Trophoblast cell (in vitro differentiated cells and primary cell): ENCODE measurements around the gene PHF12.

Experiments used
- DNase-seq, 2 donors: peaks; one replicate each; pipeline ENCODE4 v3.0.0-alpha.2; 2016
- H2AFZ ChIP-seq: 2 replicates; pipeline ENCODE4 v1.6.1; 2013; ENCODE audit warnings: low read length, moderate library complexity, mild to moderate bottlenecking; ENCODE audit not compliant: insufficient read depth, poor library complexity
- H2AK5ac ChIP-seq: 2 replicates; pipeline ENCODE4 v1.6.1; 2013; ENCODE audit warnings: mild to moderate bottlenecking, low read length
- H2BK120ac ChIP-seq: 2 replicates; pipeline ENCODE4 v1.6.1; 2013; ENCODE audit warnings: low read length, mild to moderate bottlenecking, moderate library complexity; ENCODE audit not compliant: insufficient read depth, poor library complexity
- H2BK12ac ChIP-seq: 2 replicates; pipeline ENCODE4 v1.6.1; 2013; ENCODE audit warnings: mild to moderate bottlenecking, low read length, moderate library complexity
- H2BK5ac ChIP-seq: 2 replicates; pipeline ENCODE4 v1.6.1; 2013; ENCODE audit warnings: low read length, low read depth, moderate library complexity, mild to moderate bottlenecking; ENCODE audit not compliant: poor library complexity
- H3K14ac ChIP-seq: 2 replicates; pipeline ENCODE4 v1.6.1; 2013; ENCODE audit warnings: mild to moderate bottlenecking, low read length
- H3K18ac ChIP-seq: 2 replicates; pipeline ENCODE4 v1.6.1; 2013; ENCODE audit warnings: mild to moderate bottlenecking, low read length
- H3K23ac ChIP-seq: 2 replicates; pipeline ENCODE4 v1.6.1; 2013; ENCODE audit warnings: low read length
- H3K27ac ChIP-seq: 2 replicates; pipeline ENCODE4 v1.5.1; 2013; ENCODE audit warnings: low read depth, mild to moderate bottlenecking, inconsistent platforms, low read length, moderate library complexity
- H3K27me3 ChIP-seq: 2 replicates; pipeline ENCODE4 v1.6.1; 2013; ENCODE audit warnings: inconsistent platforms, mild to moderate bottlenecking, low read length, moderate library complexity; ENCODE audit not compliant: insufficient read depth
- H3K36me3 ChIP-seq, 2 experiments: 1 replicate in 1 of 2; 2 replicates in 1 of 2; pipeline ENCODE4 v1.6.1; 2013; ENCODE audit warnings: low read length in 2 of 2, mild to moderate bottlenecking in 2 of 2, moderate library complexity in 1 of 2; ENCODE audit not compliant: insufficient read depth in 2 of 2, control insufficient read depth in 1 of 2
- H3K4ac ChIP-seq: 2 replicates; pipeline ENCODE4 v1.6.1; 2013; ENCODE audit warnings: low read depth, mild to moderate bottlenecking, low read length, moderate library complexity
- H3K4me1 ChIP-seq, 2 experiments: 1 replicate in 1 of 2; 2 replicates in 1 of 2; pipeline ENCODE4 v1.6.1; 2013; ENCODE audit warnings: low read length in 2 of 2, mild to moderate bottlenecking in 2 of 2, moderate library complexity in 1 of 2; ENCODE audit not compliant: insufficient read depth in 2 of 2, control insufficient read depth in 1 of 2
- H3K4me2 ChIP-seq: 2 replicates; pipeline ENCODE4 v1.6.1; 2013; ENCODE audit warnings: inconsistent platforms, mild to moderate bottlenecking, low read length, moderate library complexity
- H3K4me3 ChIP-seq: 2 replicates; pipeline ENCODE4 v1.5.1; 2013; ENCODE audit warnings: mild to moderate bottlenecking, low read depth, low read length, inconsistent platforms
- H3K79me1 ChIP-seq: one replicate; pipeline ENCODE4 v1.6.1; 2013; ENCODE audit warnings: low read length
- H3K79me2 ChIP-seq: 2 replicates; pipeline ENCODE4 v1.6.1; 2013; ENCODE audit warnings: low read length, mild to moderate bottlenecking; ENCODE audit not compliant: control insufficient read depth, insufficient read depth, poor library complexity
- H3K9ac ChIP-seq: 2 replicates; pipeline ENCODE4 v1.6.1; 2013; ENCODE audit warnings: mild to moderate bottlenecking, low read length
- H3K9me3 ChIP-seq: 2 replicates; pipeline ENCODE4 v1.6.1; 2013; ENCODE audit warnings: low read depth, mild to moderate bottlenecking, control low read depth, inconsistent platforms, low read length; ENCODE audit not compliant: insufficient read depth
- H4K12ac ChIP-seq: 2 replicates; pipeline ENCODE4 v1.6.1; 2013; ENCODE audit warnings: low read depth, mild to moderate bottlenecking, low read length, moderate library complexity
- H4K8ac ChIP-seq: 2 replicates; pipeline ENCODE4 v1.6.1; 2013; ENCODE audit warnings: low read depth, mild to moderate bottlenecking, low read length, moderate library complexity
- H4K91ac ChIP-seq: one replicate; pipeline ENCODE4 v1.6.1; 2013; ENCODE audit warnings: low read depth, mild to moderate bottlenecking, low read length, moderate library complexity
- WGBS: extraction: QIAGEN DNeasy Blood & Tissue Kit; methylation state at CpG from one replicate; pipeline ENCODE4 v1.1.7; 2013; ENCODE audit warnings: missing lambda C conversion rate; ENCODE audit not compliant: insufficient read length, insufficient coverage; ENCODE audit errors: extremely low coverage; 5-methylcytosine and 5-hydroxymethylcytosine counted together

The PHF12 gene

GRCh38 chr17:28956112-28956511 is 4.8 kb upstream of the PHF12 start:
- Histone ChIP-seq H4K91ac (no peak overlapping the region), H3K9ac (no peak overlapping the region), H4K8ac (no peak overlapping the region), H3K4ac (no peak overlapping the region), H3K79me2 (peaks cover 3% of the 10 kb centered on the region), H2BK5ac (no peak overlapping the region), H3K79me1 (peaks cover 7% of the 10 kb centered on the region), H2AK5ac (no peak overlapping the region), H3K18ac (no peak overlapping the region), H3K4me2 (no peak overlapping the region), H3K27ac (no peak overlapping the region), H3K27me3 (no peaks in the 10 kb centered on the region), H3K4me1 (peaks cover 0 to 3% of the 10 kb centered on the region in 2 experiments), H2AFZ (no peak overlapping the region), H3K36me3 (no peaks in the 10 kb centered on the region), H4K12ac (no peak overlapping the region), H3K4me3 (no peak overlapping the region), H3K14ac (no peak overlapping the region), H2BK12ac (no peak overlapping the region), H2BK120ac (no peak overlapping the region), H3K9me3 (peaks cover 2% of the 10 kb centered on the region), H3K23ac (no peak overlapping the region)
- WGBS = no CpG with 5 or more reads among the region's 7 CpGs
- DNase-seq = no peak

GRCh38 chr17:28955408-28955807 is 4.1 kb upstream of the PHF12 start:
- Histone ChIP-seq H3K14ac (no peak overlapping the region), H3K9ac (no peak overlapping the region), H3K4me2 (no peak overlapping the region), H4K8ac (no peak overlapping the region), H2AFZ (no peak overlapping the region), H3K4ac (no peak overlapping the region), H2AK5ac (no peak overlapping the region), H3K23ac (no peak overlapping the region), H3K9me3 (peaks cover 2% of the 10 kb centered on the region), H3K4me1 (peaks cover 0 to 3% of the 10 kb centered on the region in 2 experiments), H3K27me3 (no peaks in the 10 kb centered on the region), H2BK5ac (no peak overlapping the region), H4K91ac (no peak overlapping the region), H3K36me3 (no peaks in the 10 kb centered on the region), H2BK120ac (no peak overlapping the region), H2BK12ac (no peak overlapping the region), H3K79me1 (peaks cover 12% of the 10 kb centered on the region), H3K4me3 (no peak overlapping the region), H3K18ac (no peak overlapping the region), H4K12ac (no peak overlapping the region), H3K27ac (no peak overlapping the region), H3K79me2 (peaks cover 8% of the 10 kb centered on the region)
- DNase-seq = no peak
- WGBS = no CpG with 5 or more reads among the region's 5 CpGs

GRCh38 chr17:28954886-28955285 is 3.6 kb upstream of the PHF12 start:
- DNase-seq = no peak
- no peak overlapping the region for H3K4me3 ChIP-seq
- no peak overlapping the region for H2AK5ac ChIP-seq
- H3K4ac ChIP-seq = no peak overlapping the region
- H3K23ac ChIP-seq = no peak overlapping the region
- no CpG with 5 or more reads among the region's 2 CpGs for WGBS
- H2BK5ac ChIP-seq = no peak overlapping the region
- no peak overlapping the region for H4K12ac ChIP-seq
- no peak overlapping the region for H3K27ac ChIP-seq
- H2AFZ ChIP-seq = no peak overlapping the region
- H3K14ac ChIP-seq = no peak overlapping the region
- no peak overlapping the region for H3K9ac ChIP-seq
- H3K79me2 ChIP-seq = peaks cover 13% of the 10 kb centered on the region
- H3K27me3 ChIP-seq = no peaks in the 10 kb centered on the region
- no peak overlapping the region for H2BK120ac ChIP-seq
- H3K18ac ChIP-seq = no peak overlapping the region
- H3K9me3 ChIP-seq = peaks cover 2% of the 10 kb centered on the region
- no peak overlapping the region for H4K8ac ChIP-seq
- peaks cover 0 to 3% of the 10 kb centered on the region in 2 experiments for H3K4me1 ChIP-seq
- no peak overlapping the region for H2BK12ac ChIP-seq
- no peaks in the 10 kb centered on the region for H3K36me3 ChIP-seq
- H4K91ac ChIP-seq = no peak overlapping the region
- H3K79me1 ChIP-seq = peaks cover 13% of the 10 kb centered on the region
- no peak overlapping the region for H3K4me2 ChIP-seq

GRCh38 chr17:28953444-28954118 is 2.3 kb upstream of the PHF12 start:
- Histone ChIP-seq H4K8ac (no peak overlapping the region), H2BK120ac (no peak overlapping the region), H2AFZ (no peak overlapping the region), H3K4me1 (peaks cover 3 to 6% of the 10 kb centered on the region in 2 experiments), H3K36me3 (no peaks in the 10 kb centered on the region), H3K14ac (no peak overlapping the region), H2AK5ac (no peak overlapping the region), H3K4me3 (no peak overlapping the region), H3K18ac (no peak overlapping the region), H3K4me2 (no peak overlapping the region), H3K79me1 (peaks cover 21% of the 10 kb centered on the region), H3K27me3 (no peaks in the 10 kb centered on the region), H3K27ac (no peak overlapping the region), H4K12ac (no peak overlapping the region), H3K4ac (no peak overlapping the region), H2BK5ac (no peak overlapping the region), H3K9ac (no peak overlapping the region), H3K9me3 (no peaks in the 10 kb centered on the region), H4K91ac (no peak overlapping the region), H2BK12ac (no peak overlapping the region), H3K79me2 (peaks cover 17% of the 10 kb centered on the region), H3K23ac (no peak overlapping the region)
- no CpG with 5 or more reads among the region's 5 CpGs for WGBS
- DNase-seq = peak in 1 of 2 donors; percentile 62
